Dermis microvascular lymphatic vessel endothelial cell (primary cell): ENCODE measurements around the gene SNN. TPM values are rescaled to one million over a fixed set of nuclear protein-coding genes. Genes with fewer than 3 reads are reported as not detected.

Source experiments
- DNase-seq, 2 donors: peaks; one replicate each; pipeline versions ENCODE4 v3.0.0 to v3.0.0-alpha.2; 2010; ENCODE audit warnings: low read depth in 2 of 2
- total RNA-seq: library from RNA; depleted of rRNA; stranded (reverse); fragments of >200 nt; gene quantifications from 2 replicates; pipeline ENCODE4 v1.2.1, GENCODE V29; 2014

The SNN gene
- total RNA-seq, result 41.6 and 46.0 TPM in 2 replicates

GRCh38 chr16:11667824-11668622 is at the start of gene SNN:
Gene SNN (plus strand): TSS chr16:11668455. CDS start chr16:11676060, 7,605 bp downstream.
- DNase-seq, result peak; percentile 45 to 87

GRCh38 chr16:11619327-11619851 is 48.9 kb upstream of the SNN start:
- no peak for DNase-seq

- no peak for DNase-seq
Observed at GRCh38 chr16:11620243-11621003, 47.8 kb upstream of the SNN start.

GRCh38 chr16:11621539-11621919 is 46.7 kb upstream of the SNN start:
- no peak for DNase-seq

- no peak for DNase-seq
Observed at GRCh38 chr16:11621920-11622651, 46.2 kb upstream of the SNN start.

GRCh38 chr16:11624205-11624604 is 44.0 kb upstream of the SNN start:
- no peak for DNase-seq

GRCh38 chr16:11624636-11625607 is 43.3 kb upstream of the SNN start:
- DNase-seq, result no peak

GRCh38 chr16:11625769-11626168 is 42.5 kb upstream of the SNN start:
- no peak for DNase-seq

GRCh38 chr16:11626657-11627291 is 41.5 kb upstream of the SNN start:
- no peak for DNase-seq

- DNase-seq, result no peak
Observed at GRCh38 chr16:11627292-11627663, 41.0 kb upstream of the SNN start.

- DNase-seq, result no peak
Observed at GRCh38 chr16:11627822-11628457, 40.3 kb upstream of the SNN start.

- no peak for DNase-seq
Observed at GRCh38 chr16:11629071-11630030, 38.9 kb upstream of the SNN start.

- DNase-seq, result no peak
Observed at GRCh38 chr16:11630046-11630767, 38.0 kb upstream of the SNN start.

- DNase-seq, result no peak
Observed at GRCh38 chr16:11630768-11631056, 37.5 kb upstream of the SNN start.

- DNase-seq, result no peak
Observed at GRCh38 chr16:11631214-11631613, 37.0 kb upstream of the SNN start.

- DNase-seq, result peak in 1 of 2 donors; percentile 39
Observed at GRCh38 chr16:11632455-11632939, 35.8 kb upstream of the SNN start.

- DNase-seq, result no peak
Observed at GRCh38 chr16:11633113-11633512, 35.1 kb upstream of the SNN start.

GRCh38 chr16:11634312-11634711 is 33.9 kb upstream of the SNN start:
- DNase-seq, result no peak
